DOHH2 (cell line): ENCODE results near the gene CLEC17A.

Experiments used
- EZH2phosphoT487 ChIP-seq: fragments of 200-600 bp; sonication (generic); IDR thresholded peaks from 2 replicates; pipeline ENCODE4 v1.6.1; 2017; ENCODE audit warnings: borderline replicate concordance, mild to moderate bottlenecking, antibody characterized with exemption, low read length, moderate library complexity, mixed read lengths
- TF ChIP-seq, protein P1 (sequence below): fragments of 200-600 bp; sonication (generic); IDR thresholded peaks from one replicate; pipeline ENCODE4 v1.5.1; 2014; ENCODE audit warnings: antibody characterized with exemption, mild to moderate bottlenecking, low read depth, low read length; ENCODE audit not compliant: poor library complexity, severe bottlenecking

DNA sequence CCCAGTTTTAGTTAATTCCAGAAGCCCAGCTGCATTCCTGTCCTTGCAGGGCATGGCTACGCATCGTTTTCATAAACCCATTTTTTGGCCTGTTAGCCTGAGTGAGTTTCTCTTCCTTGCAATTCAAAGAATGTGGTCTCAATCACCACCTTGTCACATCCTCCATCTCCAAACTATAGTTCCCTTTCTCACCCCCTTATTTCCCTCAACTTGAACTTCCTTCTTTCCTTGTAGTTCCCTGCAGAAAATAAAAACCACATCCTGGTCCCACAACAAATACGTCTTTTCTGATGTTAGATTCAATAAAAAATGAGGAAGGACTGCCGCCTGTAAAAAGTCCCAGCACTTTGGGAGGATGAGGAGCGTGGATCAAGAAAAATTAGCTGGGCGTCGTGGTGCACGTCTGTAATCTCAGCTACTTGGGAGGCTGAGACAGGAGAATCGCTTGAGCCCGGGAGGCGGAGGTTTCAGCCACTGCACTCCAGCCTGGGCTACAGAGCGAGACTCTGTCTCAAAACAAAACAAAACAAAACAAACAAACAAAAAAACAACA, 78.6 kb downstream of the CLEC17A start:
- TF ChIP-seq, protein P1, sequence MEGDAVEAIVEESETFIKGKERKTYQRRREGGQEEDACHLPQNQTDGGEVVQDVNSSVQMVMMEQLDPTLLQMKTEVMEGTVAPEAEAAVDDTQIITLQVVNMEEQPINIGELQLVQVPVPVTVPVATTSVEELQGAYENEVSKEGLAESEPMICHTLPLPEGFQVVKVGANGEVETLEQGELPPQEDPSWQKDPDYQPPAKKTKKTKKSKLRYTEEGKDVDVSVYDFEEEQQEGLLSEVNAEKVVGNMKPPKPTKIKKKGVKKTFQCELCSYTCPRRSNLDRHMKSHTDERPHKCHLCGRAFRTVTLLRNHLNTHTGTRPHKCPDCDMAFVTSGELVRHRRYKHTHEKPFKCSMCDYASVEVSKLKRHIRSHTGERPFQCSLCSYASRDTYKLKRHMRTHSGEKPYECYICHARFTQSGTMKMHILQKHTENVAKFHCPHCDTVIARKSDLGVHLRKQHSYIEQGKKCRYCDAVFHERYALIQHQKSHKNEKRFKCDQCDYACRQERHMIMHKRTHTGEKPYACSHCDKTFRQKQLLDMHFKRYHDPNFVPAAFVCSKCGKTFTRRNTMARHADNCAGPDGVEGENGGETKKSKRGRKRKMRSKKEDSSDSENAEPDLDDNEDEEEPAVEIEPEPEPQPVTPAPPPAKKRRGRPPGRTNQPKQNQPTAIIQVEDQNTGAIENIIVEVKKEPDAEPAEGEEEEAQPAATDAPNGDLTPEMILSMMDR, result no peak
- TF ChIP-seq EZH2phosphoT487, result no peak
